ENCODE data around the gene ABHD12. TPM values are rescaled to one million over a fixed set of nuclear protein-coding genes. Genes with fewer than 3 reads are reported as not detected.

The ABHD12 gene
- total RNA-seq, 3 donors from 2014 or later (not counting 1 experiment from before 2014, with no cell fraction given) = 28.5 to 34.6 (median 34.5) TPM

DNA sequence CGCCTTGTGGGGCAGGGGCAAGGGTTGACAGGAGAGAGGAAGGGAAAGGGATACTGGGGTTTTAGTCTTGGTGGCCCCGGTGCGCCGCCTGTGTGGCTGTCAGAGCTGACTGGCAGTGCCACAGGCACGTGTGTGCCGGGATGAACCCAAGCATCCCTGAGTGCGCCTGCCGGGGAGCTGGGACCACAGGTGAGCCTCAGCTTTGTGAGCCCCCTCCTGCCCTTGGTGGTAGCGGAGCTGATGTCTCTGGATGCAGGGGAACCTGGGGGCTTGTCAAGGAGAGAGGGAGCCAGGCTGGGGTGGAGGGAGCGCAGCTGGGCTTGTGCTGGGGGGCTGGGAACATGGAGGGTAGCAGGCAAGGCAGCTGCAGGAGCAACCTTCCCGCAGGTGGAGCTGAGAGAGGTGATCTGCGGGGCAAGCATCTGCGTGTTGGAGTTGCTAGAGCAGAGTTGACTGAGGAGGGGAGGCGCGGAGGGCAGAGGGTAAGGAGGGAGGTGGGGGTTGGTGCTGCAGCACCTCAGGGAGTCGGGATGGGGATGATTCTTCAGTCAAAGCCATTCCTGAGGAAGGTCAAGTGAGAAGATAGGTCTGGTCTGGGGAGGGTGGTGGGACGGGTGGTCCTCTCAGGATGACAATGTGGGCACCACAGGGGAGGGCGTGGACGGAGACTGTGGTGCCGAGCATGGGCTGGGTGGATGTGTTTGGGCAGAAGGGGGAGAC, 114.7 kb downstream of the ABHD12 start:
- no peak overlapping the region for H3K4me3 ChIP-seq (ENCODE audit: low read length)
- H3K27ac Mint-ChIP-seq = no peak overlapping the region
- H3K36me3 ChIP-seq (ENCODE audit: control insufficient read depth, insufficient read depth, low read length) = peaks cover 66% of the 10 kb centered on the region
- H3K4me1 Mint-ChIP-seq = peaks cover 0 to 6% of the 10 kb centered on the region in 2 donors
- H3K27me3 Mint-ChIP-seq (ENCODE audit: low read depth in 2 of 2) = no peaks in the 10 kb centered on the region
- WGBS (ENCODE audit: insufficient coverage) = 98% methylated on average over 20 of the region's 20 CpGs
- H3K9me3 ChIP-seq (ENCODE audit: control insufficient read depth, insufficient read depth, low read length) = no peaks in the 10 kb centered on the region
- H3K27ac ChIP-seq (ENCODE audit: low read length) = no peak overlapping the region
- H3K4me3 Mint-ChIP-seq = no peak overlapping the region
- H3K4me1 ChIP-seq (ENCODE audit: control insufficient read depth, insufficient read depth, low read length) = peaks cover 2% of the 10 kb centered on the region
- H3K36me3 Mint-ChIP-seq = no peaks in the 10 kb centered on the region
- TF ChIP-seq, protein P1, sequence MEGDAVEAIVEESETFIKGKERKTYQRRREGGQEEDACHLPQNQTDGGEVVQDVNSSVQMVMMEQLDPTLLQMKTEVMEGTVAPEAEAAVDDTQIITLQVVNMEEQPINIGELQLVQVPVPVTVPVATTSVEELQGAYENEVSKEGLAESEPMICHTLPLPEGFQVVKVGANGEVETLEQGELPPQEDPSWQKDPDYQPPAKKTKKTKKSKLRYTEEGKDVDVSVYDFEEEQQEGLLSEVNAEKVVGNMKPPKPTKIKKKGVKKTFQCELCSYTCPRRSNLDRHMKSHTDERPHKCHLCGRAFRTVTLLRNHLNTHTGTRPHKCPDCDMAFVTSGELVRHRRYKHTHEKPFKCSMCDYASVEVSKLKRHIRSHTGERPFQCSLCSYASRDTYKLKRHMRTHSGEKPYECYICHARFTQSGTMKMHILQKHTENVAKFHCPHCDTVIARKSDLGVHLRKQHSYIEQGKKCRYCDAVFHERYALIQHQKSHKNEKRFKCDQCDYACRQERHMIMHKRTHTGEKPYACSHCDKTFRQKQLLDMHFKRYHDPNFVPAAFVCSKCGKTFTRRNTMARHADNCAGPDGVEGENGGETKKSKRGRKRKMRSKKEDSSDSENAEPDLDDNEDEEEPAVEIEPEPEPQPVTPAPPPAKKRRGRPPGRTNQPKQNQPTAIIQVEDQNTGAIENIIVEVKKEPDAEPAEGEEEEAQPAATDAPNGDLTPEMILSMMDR (IDR thresholded peaks at IDR 0.05) = no peak
- no peak for DNase-seq
- no peaks in the 10 kb centered on the region for H3K9me3 Mint-ChIP-seq
- intact Hi-C loops (cut with micrococcal nuclease) = no loop called here
- no peak for ATAC-seq
- no peaks in the 10 kb centered on the region for H3K27me3 ChIP-seq (ENCODE audit: control insufficient read depth, insufficient read depth, low read length)

DNA sequence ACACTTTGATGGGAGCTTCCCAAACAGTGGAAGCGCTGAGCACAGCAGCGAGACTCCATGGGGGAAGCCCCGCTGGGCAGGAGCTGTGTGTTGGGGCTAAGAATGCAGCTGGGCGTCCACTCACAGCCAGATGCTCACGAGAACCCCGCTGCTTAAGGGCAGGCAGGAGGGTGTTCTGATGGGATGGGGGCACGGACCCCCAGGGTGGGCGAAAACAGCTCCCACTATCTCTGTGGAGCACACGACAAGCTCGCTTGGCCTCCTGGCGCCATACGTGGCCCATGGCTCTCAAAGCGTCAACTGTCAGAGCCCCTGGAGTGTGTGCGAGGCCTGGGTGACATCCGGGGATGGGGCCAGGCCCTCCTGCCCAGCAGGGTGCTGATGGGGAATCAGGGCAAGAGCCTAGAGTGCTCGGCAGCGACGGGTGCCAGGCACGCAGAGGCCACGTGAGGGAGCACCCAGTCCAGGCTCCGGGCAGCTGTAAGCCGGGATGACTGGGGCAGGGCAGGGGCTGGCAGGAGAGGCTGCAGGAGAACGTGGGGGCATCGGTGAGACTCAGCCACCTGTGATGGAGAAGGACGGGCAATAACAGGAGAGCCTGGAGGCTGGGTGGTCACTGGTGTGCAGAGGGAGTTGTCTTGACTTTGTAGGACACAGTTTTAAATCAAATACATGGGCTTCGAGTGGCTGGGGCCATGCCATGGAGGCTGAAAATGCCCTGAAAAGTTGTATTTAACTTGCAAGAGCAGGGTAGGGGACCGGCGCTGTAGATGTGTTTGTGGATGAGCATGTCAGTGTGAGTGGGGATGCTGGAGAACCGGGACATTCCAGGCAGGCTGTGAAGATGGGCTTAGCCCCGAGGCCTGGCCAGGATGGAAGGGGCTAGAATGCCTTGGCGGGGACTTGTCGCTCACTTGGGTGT, 115.5 kb downstream of the ABHD12 start:
- no peaks in the 10 kb centered on the region for H3K27me3 ChIP-seq (ENCODE audit: control insufficient read depth, insufficient read depth, low read length)
- H3K27ac Mint-ChIP-seq = no peak overlapping the region
- DNase-seq (peak in 1 of 2 donors; percentile 13), ATAC-seq (no peak)
- H3K9me3 ChIP-seq (ENCODE audit: control insufficient read depth, insufficient read depth, low read length) = no peaks in the 10 kb centered on the region
- H3K4me1 Mint-ChIP-seq = peaks cover 0 to 6% of the 10 kb centered on the region in 2 donors
- no peaks in the 10 kb centered on the region for H3K36me3 Mint-ChIP-seq
- no peak overlapping the region for H3K27ac ChIP-seq (ENCODE audit: low read length)
- H3K36me3 ChIP-seq (ENCODE audit: control insufficient read depth, insufficient read depth, low read length) = peaks cover 61% of the 10 kb centered on the region
- TF ChIP-seq, protein P1 (IDR thresholded peaks at IDR 0.05) = no peak
- intact Hi-C loops (cut with micrococcal nuclease) = no loop called here
- H3K4me3 Mint-ChIP-seq = no peak overlapping the region
- no peaks in the 10 kb centered on the region for H3K9me3 Mint-ChIP-seq
- H3K4me3 ChIP-seq (ENCODE audit: low read length) = no peak overlapping the region
- 97% methylated on average over 32 of the region's 32 CpGs for WGBS (ENCODE audit: insufficient coverage)
- H3K4me1 ChIP-seq (ENCODE audit: control insufficient read depth, insufficient read depth, low read length) = no peaks in the 10 kb centered on the region
- no peaks in the 10 kb centered on the region for H3K27me3 Mint-ChIP-seq (ENCODE audit: low read depth in 2 of 2)

GRCh38 chr20:25274481-25274880, 116.2 kb downstream of the ABHD12 start:
- WGBS (ENCODE audit: insufficient coverage) = 98% methylated on average over 20 of the region's 20 CpGs
- H3K36me3 Mint-ChIP-seq = no peaks in the 10 kb centered on the region

More at GRCh38 chr20:25274481-25274880, 116.2 kb downstream of the ABHD12 start:
- no peaks in the 10 kb centered on the region for H3K4me1 ChIP-seq (ENCODE audit: control insufficient read depth, insufficient read depth, low read length)
- ATAC-seq = no peak
- no peak overlapping the region for H3K4me3 ChIP-seq (ENCODE audit: low read length)
- Mint-ChIP-seq H3K4me1 (peaks cover 0 to 6% of the 10 kb centered on the region in 2 donors), H3K4me3 (no peak overlapping the region), H3K9me3 (no peaks in the 10 kb centered on the region), H3K27me3 (ENCODE audit: low read depth in 2 of 2) (no peaks in the 10 kb centered on the region), H3K27ac (no peak overlapping the region)
- H3K36me3 ChIP-seq (ENCODE audit: control insufficient read depth, insufficient read depth, low read length) = peaks cover 66% of the 10 kb centered on the region
- intact Hi-C loops (cut with micrococcal nuclease) = no loop called here
- TF ChIP-seq, protein P1 (IDR thresholded peaks at IDR 0.05) = no peak
- DNase-seq = peak in 1 of 2 donors; percentile 2
- H3K9me3 ChIP-seq (ENCODE audit: control insufficient read depth, insufficient read depth, low read length) = no peaks in the 10 kb centered on the region
- H3K27me3 ChIP-seq (ENCODE audit: control insufficient read depth, insufficient read depth, low read length) = no peaks in the 10 kb centered on the region
- H3K27ac ChIP-seq (ENCODE audit: low read length) = no peak overlapping the region

Measured in natural killer cell (primary cell).